ENCODE data around the gene GARS1. TPM values are rescaled to one million over a fixed set of nuclear protein-coding genes. Genes with fewer than 3 reads are reported as not detected.

Gene GARS1
- total RNA-seq, 4 donors from 2014 or later = 43.6 to 71.0 (median 63.0) TPM

DNA sequence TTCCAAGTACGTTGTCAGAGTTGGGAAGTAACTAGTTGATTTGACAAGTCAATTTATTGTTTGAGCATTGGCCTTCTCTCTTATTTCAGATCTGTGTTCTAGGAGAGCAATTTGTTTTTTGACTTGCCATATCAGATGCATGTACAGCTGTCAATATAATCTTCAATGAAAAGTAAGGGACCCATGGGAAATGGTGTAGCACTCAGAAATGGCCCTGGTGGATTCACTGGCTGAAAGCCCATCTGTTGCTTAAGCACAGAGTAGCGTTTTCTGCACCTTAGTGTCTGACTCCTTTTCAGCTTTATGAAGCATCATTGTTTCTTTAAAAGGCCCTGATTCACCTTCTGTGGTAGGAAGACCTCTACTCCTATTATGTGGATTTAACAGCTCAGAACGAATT, 10.2 kb downstream of the GARS1 start:
- H3K36me3 ChIP-seq = peaks cover 39 to 99% (median 84%) of the 10 kb centered on the region in 4 donors

DNA sequence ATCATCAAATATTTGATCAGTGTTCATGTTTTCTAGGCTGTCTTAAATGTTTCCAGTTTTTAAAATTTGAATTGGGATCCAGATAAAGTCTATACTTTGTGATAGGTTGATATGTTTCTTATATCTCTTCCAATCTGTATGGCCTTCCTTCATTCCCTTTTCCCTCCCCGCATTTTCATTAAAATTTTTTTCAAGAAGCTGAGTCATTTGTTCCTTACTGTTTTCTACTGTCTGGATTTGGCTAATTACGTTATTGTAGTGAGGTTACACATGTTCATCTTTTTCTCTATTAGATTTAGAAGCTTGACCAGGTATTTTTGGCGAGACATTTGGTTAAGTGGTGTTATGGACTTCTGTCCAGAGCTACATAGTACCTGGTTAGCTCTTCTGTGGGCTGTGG, 11.2 kb downstream of the GARS1 start:
- peaks cover 31 to 98% (median 80%) of the 10 kb centered on the region in 4 donors for H3K36me3 ChIP-seq
- 88% methylated on average over 3 of the region's 3 CpGs for WGBS
- TF ChIP-seq, protein P1, sequence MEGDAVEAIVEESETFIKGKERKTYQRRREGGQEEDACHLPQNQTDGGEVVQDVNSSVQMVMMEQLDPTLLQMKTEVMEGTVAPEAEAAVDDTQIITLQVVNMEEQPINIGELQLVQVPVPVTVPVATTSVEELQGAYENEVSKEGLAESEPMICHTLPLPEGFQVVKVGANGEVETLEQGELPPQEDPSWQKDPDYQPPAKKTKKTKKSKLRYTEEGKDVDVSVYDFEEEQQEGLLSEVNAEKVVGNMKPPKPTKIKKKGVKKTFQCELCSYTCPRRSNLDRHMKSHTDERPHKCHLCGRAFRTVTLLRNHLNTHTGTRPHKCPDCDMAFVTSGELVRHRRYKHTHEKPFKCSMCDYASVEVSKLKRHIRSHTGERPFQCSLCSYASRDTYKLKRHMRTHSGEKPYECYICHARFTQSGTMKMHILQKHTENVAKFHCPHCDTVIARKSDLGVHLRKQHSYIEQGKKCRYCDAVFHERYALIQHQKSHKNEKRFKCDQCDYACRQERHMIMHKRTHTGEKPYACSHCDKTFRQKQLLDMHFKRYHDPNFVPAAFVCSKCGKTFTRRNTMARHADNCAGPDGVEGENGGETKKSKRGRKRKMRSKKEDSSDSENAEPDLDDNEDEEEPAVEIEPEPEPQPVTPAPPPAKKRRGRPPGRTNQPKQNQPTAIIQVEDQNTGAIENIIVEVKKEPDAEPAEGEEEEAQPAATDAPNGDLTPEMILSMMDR (IDR thresholded peaks at IDR 0.05) = no peak
- TF ChIP-seq POLR2AphosphoS5 (IDR thresholded peaks at IDR 0.05) (no peak), EP300 (IDR thresholded peaks at IDR 0.05) (no peak), POLR2A (IDR thresholded peaks at IDR 0.05; ENCODE audit: low read depth) (no peak)

More for the DNA sequence above, 10.2 kb downstream of the GARS1 start:
- Histone ChIP-seq H3K4me1 (no peaks in the 10 kb centered on the region), H3K27me3 (no peaks in the 10 kb centered on the region), H3K27ac (replicated peaks in 1 of 4) (no peak overlapping the region), H3K4me3 (no peak overlapping the region), H3K9me3 (no peaks in the 10 kb centered on the region)
- DNase-seq (ENCODE audit: extremely low spot score) = no peak
- TF ChIP-seq POLR2AphosphoS5 (IDR thresholded peaks at IDR 0.05) (no peak), POLR2A (IDR thresholded peaks at IDR 0.05; ENCODE audit: low read depth) (no peak), EP300 (IDR thresholded peaks at IDR 0.05) (no peak)
- TF ChIP-seq, protein P1 (IDR thresholded peaks at IDR 0.05) = no peak
- intact Hi-C loops (cut with DNase I) = no loop called here
- 85% methylated on average over 3 of the region's 3 CpGs for WGBS

DNA sequence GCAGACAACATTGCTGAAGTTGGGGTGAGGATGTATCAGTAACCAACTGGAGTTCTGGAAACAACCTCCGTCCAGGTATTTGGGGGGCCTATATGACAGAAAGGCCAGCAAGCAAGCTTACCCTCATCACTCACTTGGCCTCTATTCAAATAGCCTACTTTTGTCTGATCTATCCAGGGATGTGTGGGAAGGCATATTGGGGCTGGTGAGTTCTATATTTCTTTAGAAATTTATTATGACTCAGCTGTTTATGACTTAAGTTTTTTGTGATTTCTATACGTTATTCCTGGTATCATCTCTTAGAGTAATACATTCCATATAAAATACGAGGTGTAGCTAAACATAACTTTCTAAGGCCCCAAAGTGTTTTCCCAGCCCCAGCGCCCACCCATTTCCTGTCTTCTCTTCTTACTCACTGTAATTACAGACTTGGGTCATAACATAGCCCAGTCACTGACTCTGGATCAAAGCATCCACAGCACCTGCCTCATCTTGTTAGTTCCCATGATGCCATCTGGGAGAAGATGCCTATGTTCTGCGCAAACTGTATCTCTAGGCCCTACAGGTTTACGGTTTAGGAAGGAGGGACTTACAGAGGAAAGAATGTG, 18.1 kb downstream of the GARS1 start:
- TF ChIP-seq POLR2A (IDR thresholded peaks at IDR 0.05; ENCODE audit: low read depth) (no peak), EP300 (IDR thresholded peaks at IDR 0.05) (no peak), POLR2AphosphoS5 (IDR thresholded peaks at IDR 0.05) (no peak)
- TF ChIP-seq, protein P1 (IDR thresholded peaks at IDR 0.05) = no peak
- H3K9me3 ChIP-seq = no peaks in the 10 kb centered on the region
- H3K4me3 ChIP-seq = no peak overlapping the region
- no peak for DNase-seq (ENCODE audit: extremely low spot score)
- H3K27me3 ChIP-seq = no peaks in the 10 kb centered on the region
- H3K36me3 ChIP-seq = peaks cover 26 to 94% (median 75%) of the 10 kb centered on the region in 4 donors
- H3K4me1 ChIP-seq = no peaks in the 10 kb centered on the region
- H3K27ac ChIP-seq (replicated peaks in 1 of 4) = no peak overlapping the region
- WGBS = 86% methylated on average over 6 of the region's 6 CpGs
- intact Hi-C loops (cut with DNase I) = no loop called here

More for the DNA sequence above, 11.2 kb downstream of the GARS1 start:
- no peaks in the 10 kb centered on the region for H3K27me3 ChIP-seq
- no peak for DNase-seq (ENCODE audit: extremely low spot score)
- H3K9me3 ChIP-seq = no peaks in the 10 kb centered on the region
- H3K27ac ChIP-seq (replicated peaks in 1 of 4) = no peak overlapping the region
- intact Hi-C loops (cut with DNase I) = no loop called here
- H3K4me1 ChIP-seq = no peaks in the 10 kb centered on the region
- H3K4me3 ChIP-seq = no peak overlapping the region

DNA sequence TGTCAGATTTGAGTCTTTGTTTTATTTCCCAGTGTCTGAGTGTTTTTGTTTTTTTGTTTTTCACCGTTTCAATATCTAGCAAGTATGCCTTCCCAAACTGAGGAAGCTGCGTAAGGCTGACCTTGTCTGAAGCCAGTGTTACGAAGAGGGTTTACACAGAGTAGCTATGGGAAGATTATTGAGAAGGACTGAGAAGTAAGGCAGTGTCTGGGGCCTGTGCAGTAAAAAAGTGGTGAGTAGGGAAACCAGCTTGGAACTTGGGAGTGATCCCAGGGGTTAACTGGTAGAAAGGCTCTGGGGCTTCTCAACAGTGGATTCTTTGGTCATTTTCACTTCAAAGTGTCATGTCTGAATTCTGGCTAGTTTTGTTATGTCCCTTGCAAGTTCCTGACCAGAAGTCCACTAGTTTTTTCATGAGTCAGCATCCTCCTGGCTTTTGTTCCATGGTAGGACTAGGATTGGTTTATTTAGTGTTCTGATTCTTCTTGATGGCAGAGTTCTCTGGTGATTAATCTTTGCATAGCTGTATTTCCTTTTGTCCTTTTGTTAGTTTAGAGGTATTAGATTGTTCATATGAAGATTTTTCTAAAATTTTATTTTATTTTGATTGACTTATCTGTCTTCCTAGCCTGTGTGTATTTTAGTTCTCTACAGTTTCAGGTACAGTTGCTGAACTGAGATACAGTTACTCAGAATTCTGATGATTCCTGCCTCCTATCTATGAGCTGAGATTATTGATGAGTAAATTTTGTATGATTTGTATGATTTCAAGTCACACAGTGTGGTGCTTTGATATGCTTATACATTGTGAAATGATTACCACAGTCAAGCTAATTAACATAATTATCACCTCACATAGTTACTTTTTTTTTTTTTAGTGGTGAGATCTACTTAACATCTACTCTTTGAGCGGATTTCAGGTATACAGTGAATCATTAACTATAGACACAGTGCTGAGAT, 19.0 kb downstream of the GARS1 start:
- WGBS = 93% methylated on average over 4 of the region's 4 CpGs
- peaks cover 20 to 94% (median 76%) of the 10 kb centered on the region in 4 donors for H3K36me3 ChIP-seq
- TF ChIP-seq, protein P1 (IDR thresholded peaks at IDR 0.05) = no peak
- TF ChIP-seq EP300 (IDR thresholded peaks at IDR 0.05) (no peak), POLR2AphosphoS5 (IDR thresholded peaks at IDR 0.05) (no peak), POLR2A (IDR thresholded peaks at IDR 0.05; ENCODE audit: low read depth) (no peak)

More for the DNA sequence above, 19.0 kb downstream of the GARS1 start:
- Histone ChIP-seq H3K27ac (replicated peaks in 1 of 4) (no peak overlapping the region), H3K9me3 (no peaks in the 10 kb centered on the region), H3K4me3 (no peak overlapping the region), H3K4me1 (no peaks in the 10 kb centered on the region), H3K27me3 (no peaks in the 10 kb centered on the region)
- intact Hi-C loops (cut with DNase I) = no loop called here
- DNase-seq (ENCODE audit: extremely low spot score) = no peak

Measured in esophagus muscularis mucosa (tissue), 4 donors.